ENCODE measurements around the gene KRT38.

The KRT38 gene

DNA sequence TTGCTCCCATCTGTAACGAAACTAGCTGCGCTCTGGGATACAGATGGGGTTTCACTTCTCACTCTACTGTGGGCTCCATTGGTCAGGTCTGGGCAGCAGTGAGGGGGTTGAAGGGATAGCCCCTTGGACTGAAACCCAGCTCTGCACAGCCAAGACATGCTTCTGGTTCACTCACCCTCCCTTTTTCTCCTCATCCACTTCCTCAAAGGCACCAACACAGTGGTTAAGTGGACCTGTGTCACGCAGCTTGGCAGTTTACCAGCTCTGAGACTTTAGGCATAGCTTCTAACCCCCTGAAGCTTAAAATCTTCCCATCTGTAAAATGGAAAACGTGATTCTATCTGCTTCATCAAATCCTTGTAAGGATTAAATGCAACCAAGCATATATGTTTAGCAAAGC, 11.5 kb upstream of the KRT38 start:
- Histone ChIP-seq H3K27me3 (ENCODE audit: insufficient read depth, low read length) (no peaks in the 10 kb centered on the region), H3K4me3 (ENCODE audit: low read length) (no peak overlapping the region), H2AFZ (ENCODE audit: low read depth, low read length) (no peak overlapping the region), H3K4me1 (ENCODE audit: insufficient read depth, low read length) (no peaks in the 10 kb centered on the region), H3K9me3 (ENCODE audit: low read length) (no peaks in the 10 kb centered on the region), H3K36me3 (ENCODE audit: insufficient read depth, low read length) (no peaks in the 10 kb centered on the region)

- Histone ChIP-seq H3K27me3 (ENCODE audit: insufficient read depth, low read length) (no peaks in the 10 kb centered on the region), H2AFZ (ENCODE audit: low read depth, low read length) (no peak overlapping the region), H3K4me1 (ENCODE audit: insufficient read depth, low read length) (no peaks in the 10 kb centered on the region), H3K36me3 (ENCODE audit: insufficient read depth, low read length) (no peaks in the 10 kb centered on the region), H3K4me3 (ENCODE audit: low read length) (no peak overlapping the region), H3K9me3 (ENCODE audit: low read length) (no peaks in the 10 kb centered on the region)
These were observed 10.5 kb upstream of the KRT38 start for GRCh38 chr17:41451154-41451728.

DNA sequence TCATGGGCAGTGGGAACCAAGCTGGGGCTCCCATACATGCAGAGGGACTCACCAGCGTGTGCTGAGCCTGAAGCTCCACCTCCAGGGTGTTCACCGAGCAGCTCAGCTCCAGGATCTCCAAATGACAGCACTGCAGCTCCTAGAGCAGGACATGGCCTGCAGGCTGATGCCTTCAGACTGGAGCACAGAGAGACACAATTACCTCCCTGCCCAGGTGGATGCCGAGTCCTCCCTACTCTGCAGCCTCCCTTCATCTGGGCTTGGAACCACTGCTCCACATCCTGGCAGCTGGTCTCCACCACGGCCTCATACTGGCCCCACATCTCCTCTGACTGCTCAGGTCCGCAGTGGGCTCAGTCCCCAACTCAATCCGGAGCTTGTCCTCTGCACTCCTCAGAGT, 8.2 kb upstream of the KRT38 start:
- Histone ChIP-seq H3K4me3 (ENCODE audit: low read length) (no peak overlapping the region), H3K9me3 (ENCODE audit: low read length) (no peaks in the 10 kb centered on the region), H3K36me3 (ENCODE audit: insufficient read depth, low read length) (no peaks in the 10 kb centered on the region), H2AFZ (ENCODE audit: low read depth, low read length) (no peak overlapping the region), H3K27me3 (ENCODE audit: insufficient read depth, low read length) (no peaks in the 10 kb centered on the region), H3K4me1 (ENCODE audit: insufficient read depth, low read length) (no peaks in the 10 kb centered on the region)

- Histone ChIP-seq H3K9me3 (ENCODE audit: low read length) (no peaks in the 10 kb centered on the region), H3K36me3 (ENCODE audit: insufficient read depth, low read length) (no peaks in the 10 kb centered on the region), H3K4me1 (ENCODE audit: insufficient read depth, low read length) (no peaks in the 10 kb centered on the region), H3K4me3 (ENCODE audit: low read length) (no peak overlapping the region), H2AFZ (ENCODE audit: low read depth, low read length) (no peak overlapping the region), H3K27me3 (ENCODE audit: insufficient read depth, low read length) (no peaks in the 10 kb centered on the region)
These were observed 7.7 kb upstream of the KRT38 start for GRCh38 chr17:41448506-41448905.

DNA sequence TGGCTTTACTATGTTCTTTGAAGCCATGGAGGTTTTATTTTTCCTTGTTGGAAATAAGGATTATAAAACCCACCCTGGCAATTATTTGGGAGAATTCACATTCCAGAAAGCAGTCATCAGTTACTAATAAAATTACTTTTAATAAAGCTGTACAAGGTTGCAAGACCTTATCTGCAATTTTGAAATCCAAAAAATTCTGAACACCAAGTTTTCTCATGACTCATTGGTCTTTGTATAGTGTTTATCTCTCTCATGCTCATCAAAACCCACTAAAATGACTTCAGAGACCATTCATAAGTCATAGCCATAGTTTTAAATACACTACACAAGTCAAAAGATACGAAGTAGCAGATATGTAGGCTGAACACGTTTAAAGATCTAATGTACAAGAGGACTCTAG, 6.0 kb upstream of the KRT38 start:
- Histone ChIP-seq H3K4me3 (ENCODE audit: low read length) (no peak overlapping the region), H3K27me3 (ENCODE audit: insufficient read depth, low read length) (no peaks in the 10 kb centered on the region), H3K36me3 (ENCODE audit: insufficient read depth, low read length) (no peaks in the 10 kb centered on the region), H3K9me3 (ENCODE audit: low read length) (no peaks in the 10 kb centered on the region), H2AFZ (ENCODE audit: low read depth, low read length) (no peak overlapping the region), H3K4me1 (ENCODE audit: insufficient read depth, low read length) (no peaks in the 10 kb centered on the region)

DNA sequence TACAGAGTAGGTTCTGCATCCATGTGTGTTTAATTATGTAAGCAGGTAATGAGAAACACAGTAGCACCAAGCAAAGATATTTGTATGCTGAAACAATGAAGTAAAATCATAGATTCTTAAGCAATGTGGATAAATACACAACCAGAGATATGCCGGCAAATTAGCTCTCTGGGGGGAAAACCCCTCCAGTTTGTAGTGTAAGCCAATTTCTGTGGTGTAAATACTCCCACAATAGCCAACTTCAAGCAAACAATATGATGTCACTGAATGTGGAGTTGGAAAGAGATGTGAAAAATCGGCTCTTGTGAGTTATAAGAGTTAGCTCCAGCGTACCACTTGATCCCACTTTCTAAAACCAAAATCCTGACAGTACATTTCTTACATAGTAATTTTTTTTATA, 3.9 kb upstream of the KRT38 start:
- no peak overlapping the region for H2AFZ ChIP-seq (ENCODE audit: low read depth, low read length)
- peaks cover 2% of the 10 kb centered on the region for H3K27me3 ChIP-seq (ENCODE audit: insufficient read depth, low read length)
- H3K36me3 ChIP-seq (ENCODE audit: insufficient read depth, low read length): no peaks in the 10 kb centered on the region

DNA sequence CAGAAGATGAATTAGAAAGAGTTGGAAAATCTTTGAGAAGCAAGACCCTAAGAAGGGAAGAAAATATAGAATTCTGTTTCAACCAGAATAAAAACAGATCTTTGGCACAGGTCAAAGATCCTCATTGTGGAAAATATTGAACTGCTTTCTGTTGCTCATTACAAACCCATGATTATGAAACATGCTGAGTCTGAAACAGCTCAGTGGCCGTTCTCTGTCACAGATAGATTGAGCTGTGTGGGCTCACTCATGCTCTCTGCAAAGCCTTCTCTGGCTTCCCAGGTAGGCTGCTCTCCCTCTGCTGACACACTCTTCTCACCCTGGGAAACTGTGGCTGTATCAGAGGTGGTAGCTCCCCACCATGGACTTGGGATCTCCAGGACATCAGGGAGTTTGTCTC, 3.4 kb upstream of the KRT38 start:
- no peak overlapping the region for H3K4me3 ChIP-seq (ENCODE audit: low read length)

More for the DNA sequence above, 3.9 kb upstream of the KRT38 start:
- Histone ChIP-seq H3K4me3 (ENCODE audit: low read length) (no peak overlapping the region), H3K4me1 (ENCODE audit: insufficient read depth, low read length) (no peaks in the 10 kb centered on the region), H3K9me3 (ENCODE audit: low read length) (no peaks in the 10 kb centered on the region)

DNA sequence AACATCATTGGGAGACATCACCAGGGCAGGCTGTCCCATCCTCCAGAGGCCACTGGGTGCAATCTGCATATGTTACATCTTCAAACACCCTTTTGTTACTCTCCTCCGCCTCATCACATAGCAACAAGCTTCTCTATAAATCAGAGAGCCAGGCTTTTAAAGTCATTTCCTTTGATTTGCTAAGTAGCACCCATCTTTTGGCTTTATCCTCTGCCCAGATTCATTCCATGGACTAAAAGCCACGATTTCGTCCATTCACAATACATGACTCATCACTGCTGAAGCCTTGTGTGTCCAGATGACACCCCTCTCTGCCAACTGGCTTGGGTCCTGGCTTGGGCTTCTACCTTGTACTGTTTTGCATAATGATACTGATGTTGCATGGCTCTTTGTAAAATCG, 2.0 kb upstream of the KRT38 start:
- peaks cover 2% of the 10 kb centered on the region for H3K27me3 ChIP-seq (ENCODE audit: insufficient read depth, low read length)
- no peaks in the 10 kb centered on the region for H3K4me1 ChIP-seq (ENCODE audit: insufficient read depth, low read length)
- H3K9me3 ChIP-seq (ENCODE audit: low read length): no peaks in the 10 kb centered on the region
- H3K4me3 ChIP-seq (ENCODE audit: low read length): no peak overlapping the region
- H3K36me3 ChIP-seq (ENCODE audit: insufficient read depth, low read length): no peaks in the 10 kb centered on the region
- no peak overlapping the region for H2AFZ ChIP-seq (ENCODE audit: low read depth, low read length)

More for the DNA sequence above, 3.4 kb upstream of the KRT38 start:
- no peaks in the 10 kb centered on the region for H3K9me3 ChIP-seq (ENCODE audit: low read length)
- no peaks in the 10 kb centered on the region for H3K36me3 ChIP-seq (ENCODE audit: insufficient read depth, low read length)
- H2AFZ ChIP-seq (ENCODE audit: low read depth, low read length): no peak overlapping the region
- H3K27me3 ChIP-seq (ENCODE audit: insufficient read depth, low read length): peaks cover 2% of the 10 kb centered on the region
- H3K4me1 ChIP-seq (ENCODE audit: insufficient read depth, low read length): no peaks in the 10 kb centered on the region

DNA sequence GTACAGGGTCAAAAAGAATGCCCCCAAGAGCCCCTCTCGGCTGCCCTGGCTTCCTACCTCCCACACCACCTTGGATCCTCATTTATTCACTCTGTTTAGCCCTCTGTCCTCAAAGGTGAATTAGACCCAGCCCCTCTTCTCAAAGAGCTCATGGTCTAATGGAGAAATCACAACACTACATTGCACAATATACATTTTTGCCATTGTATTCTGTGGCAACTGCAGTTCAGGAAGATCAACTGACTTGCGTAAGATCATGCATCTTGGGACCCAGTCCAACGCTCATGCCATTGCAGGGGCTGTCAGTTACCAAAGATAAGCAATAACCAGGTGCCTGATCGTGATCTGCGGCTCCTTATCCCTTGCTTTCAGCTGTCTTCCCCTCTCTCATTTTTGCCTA, 1.4 kb downstream of the KRT38 start:
- Histone ChIP-seq H3K36me3 (ENCODE audit: insufficient read depth, low read length) (no peaks in the 10 kb centered on the region), H3K9me3 (ENCODE audit: low read length) (no peaks in the 10 kb centered on the region), H3K27me3 (ENCODE audit: insufficient read depth, low read length) (peaks cover 2% of the 10 kb centered on the region), H3K4me3 (ENCODE audit: low read length) (no peak overlapping the region), H2AFZ (ENCODE audit: low read depth, low read length) (no peak overlapping the region), H3K4me1 (ENCODE audit: insufficient read depth, low read length) (no peaks in the 10 kb centered on the region)

DNA sequence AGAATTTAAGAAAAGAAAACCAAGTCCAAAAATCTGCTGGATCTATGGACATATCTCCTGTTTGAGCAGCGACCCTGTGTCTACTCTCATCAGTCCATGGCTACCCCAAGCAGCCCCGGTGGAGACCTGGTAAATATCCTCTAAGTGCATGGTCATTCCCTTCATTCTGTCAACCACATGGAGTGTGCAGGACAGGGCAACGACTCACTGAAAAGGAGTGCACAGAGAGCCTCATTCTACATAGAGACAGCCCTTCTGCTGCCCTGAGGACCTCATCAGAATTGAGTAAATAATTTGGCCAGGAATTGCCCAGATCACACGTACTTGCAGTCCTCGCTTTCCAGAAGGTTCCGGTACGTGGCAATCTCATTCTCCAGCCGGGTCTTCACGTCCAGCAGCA, 3.0 kb downstream of the KRT38 start:
- peaks cover 2% of the 10 kb centered on the region for H3K27me3 ChIP-seq (ENCODE audit: insufficient read depth, low read length)
- no peaks in the 10 kb centered on the region for H3K4me1 ChIP-seq (ENCODE audit: insufficient read depth, low read length)
- H3K4me3 ChIP-seq (ENCODE audit: low read length): no peak overlapping the region
- H2AFZ ChIP-seq (ENCODE audit: low read depth, low read length): no peak overlapping the region
- no peaks in the 10 kb centered on the region for H3K9me3 ChIP-seq (ENCODE audit: low read length)
- no peaks in the 10 kb centered on the region for H3K36me3 ChIP-seq (ENCODE audit: insufficient read depth, low read length)

- no peak overlapping the region for H3K4me3 ChIP-seq (ENCODE audit: low read length)
- no peaks in the 10 kb centered on the region for H3K9me3 ChIP-seq (ENCODE audit: low read length)
- no peaks in the 10 kb centered on the region for H3K36me3 ChIP-seq (ENCODE audit: insufficient read depth, low read length)
- H2AFZ ChIP-seq (ENCODE audit: low read depth, low read length): no peak overlapping the region
- H3K4me1 ChIP-seq (ENCODE audit: insufficient read depth, low read length): no peaks in the 10 kb centered on the region
- H3K27me3 ChIP-seq (ENCODE audit: insufficient read depth, low read length): peaks cover 2% of the 10 kb centered on the region
These were observed 3.5 kb downstream of the KRT38 start for GRCh38 chr17:41437254-41437653.

DNA sequence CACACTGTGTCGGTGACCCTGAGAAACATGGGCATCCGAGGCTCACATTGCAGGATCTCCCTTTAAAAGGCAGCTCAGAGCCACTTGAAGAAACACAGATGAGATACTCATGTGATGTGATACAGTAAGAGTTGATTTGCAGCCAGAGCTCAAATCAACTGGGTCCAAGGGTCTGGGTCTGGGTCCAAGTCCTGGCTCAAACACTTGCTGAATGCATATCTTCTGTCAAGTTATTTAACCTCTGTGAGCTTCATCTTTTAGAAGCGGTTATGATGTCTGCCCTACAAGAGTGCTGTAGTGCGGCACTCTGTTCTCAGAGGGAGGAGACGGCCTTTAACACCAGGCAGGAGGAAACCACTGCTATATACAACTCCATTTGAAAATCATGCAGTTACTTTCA, 6.4 kb downstream of the KRT38 start:
- H3K4me3 ChIP-seq (ENCODE audit: low read length): no peak overlapping the region
- H2AFZ ChIP-seq (ENCODE audit: low read depth, low read length): no peak overlapping the region
- H3K36me3 ChIP-seq (ENCODE audit: insufficient read depth, low read length): no peaks in the 10 kb centered on the region
- no peaks in the 10 kb centered on the region for H3K4me1 ChIP-seq (ENCODE audit: insufficient read depth, low read length)
- no peaks in the 10 kb centered on the region for H3K9me3 ChIP-seq (ENCODE audit: low read length)
- H3K27me3 ChIP-seq (ENCODE audit: insufficient read depth, low read length): no peaks in the 10 kb centered on the region

GRCh38 chr17:41434005-41434404, 6.8 kb downstream of the KRT38 start:
- Histone ChIP-seq H2AFZ (ENCODE audit: low read depth, low read length) (no peak overlapping the region), H3K36me3 (ENCODE audit: insufficient read depth, low read length) (no peaks in the 10 kb centered on the region), H3K27me3 (ENCODE audit: insufficient read depth, low read length) (no peaks in the 10 kb centered on the region), H3K4me3 (ENCODE audit: low read length) (no peak overlapping the region), H3K4me1 (ENCODE audit: insufficient read depth, low read length) (no peaks in the 10 kb centered on the region), H3K9me3 (ENCODE audit: low read length) (no peaks in the 10 kb centered on the region)

DNA sequence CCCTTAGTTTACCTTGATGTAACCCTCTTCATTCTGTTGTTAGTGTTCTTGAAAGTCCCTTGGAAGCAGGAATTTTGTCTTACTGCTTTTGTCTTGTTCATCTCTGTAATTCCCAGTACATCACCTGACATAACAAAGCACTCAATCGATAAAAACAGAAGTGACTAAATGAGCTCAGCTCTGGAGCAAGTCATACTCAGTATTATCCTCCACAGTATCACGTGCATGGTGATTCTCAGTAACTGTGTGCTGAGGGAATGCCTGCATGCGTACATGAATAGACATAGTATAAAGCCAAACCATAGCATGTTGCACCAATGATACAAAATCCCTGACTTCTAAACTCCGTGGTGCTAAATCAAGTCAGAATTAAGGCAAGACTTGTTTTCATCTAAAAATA, 7.2 kb downstream of the KRT38 start:
- no peaks in the 10 kb centered on the region for H3K4me1 ChIP-seq (ENCODE audit: insufficient read depth, low read length)
- no peak overlapping the region for H2AFZ ChIP-seq (ENCODE audit: low read depth, low read length)
- no peaks in the 10 kb centered on the region for H3K36me3 ChIP-seq (ENCODE audit: insufficient read depth, low read length)
- no peak overlapping the region for H3K4me3 ChIP-seq (ENCODE audit: low read length)
- H3K9me3 ChIP-seq (ENCODE audit: low read length): no peaks in the 10 kb centered on the region
- H3K27me3 ChIP-seq (ENCODE audit: insufficient read depth, low read length): no peaks in the 10 kb centered on the region

Data from neuron (in vitro differentiated cells).